A673 (cell line): ENCODE measurements around the gene ULBP3. TPM values are rescaled to one million over a fixed set of nuclear protein-coding genes. Genes with fewer than 3 reads are reported as not detected.

Experiments
- BruUV-seq: library from RNA; stranded (reverse); fragments of 400-500 nt; replicated peaks from 2 replicates; lab custom pipeline; 2021; lab: Mats Ljungman, UMichigan
- CTCF ChIA-PET: fragments of 300-600 bp; sonication (Branson Sonifier 250); formaldehyde crosslinking; loops from one replicate; lab custom pipeline; 2022; ENCODE audit warnings: antibody characterized with exemption; lab: Charles Lee
- POLR2A ChIA-PET: fragments of 300-600 bp; sonication (Branson Sonifier 250); formaldehyde crosslinking; loops from one replicate; lab custom pipeline; 2022; ENCODE audit warnings: antibody characterized with exemption; ENCODE audit not compliant: low non-redundant PET; lab: Charles Lee
- DNase-seq: peaks from one replicate; pipeline ENCODE4 v3.0.0-alpha.2; 2015; ENCODE audit warnings: low spot score
- H3K27ac ChIP-seq: fragments of 200-600 bp; sonication (generic); 2 replicates; pipeline ENCODE4 v1.5.1; 2016; ENCODE audit warnings: mixed run types, low read depth, mild to moderate bottlenecking, mixed read lengths, antibody characterized with exemption, low read length; ENCODE audit not compliant: poor library complexity, severe bottlenecking
- H3K27me3 ChIP-seq: fragments of 200-600 bp; sonication (generic); replicated peaks from 2 replicates; pipeline ENCODE4 v1.6.1; 2017; ENCODE audit warnings: mixed run types, low read depth, mild to moderate bottlenecking, mixed read lengths, antibody characterized with exemption, low read length; ENCODE audit not compliant: insufficient read depth, poor library complexity
- H3K36me3 ChIP-seq: fragments of 200-600 bp; sonication (generic); 2 replicates; pipeline ENCODE4 v1.6.1; 2016; ENCODE audit warnings: mixed run types, mild to moderate bottlenecking, mixed read lengths, antibody characterized with exemption, low read length; ENCODE audit not compliant: insufficient read depth, poor library complexity, severe bottlenecking
- H3K4me1 ChIP-seq: fragments of 200-600 bp; sonication (generic); 2 replicates; pipeline ENCODE4 v1.6.1; 2017; ENCODE audit warnings: mixed run types, mild to moderate bottlenecking, mixed read lengths, antibody characterized with exemption, low read length; ENCODE audit not compliant: insufficient read depth, poor library complexity, severe bottlenecking
- H3K4me3 ChIP-seq: fragments of 200-600 bp; sonication (generic); 2 replicates; pipeline ENCODE4 v1.5.1; 2016; ENCODE audit warnings: low read depth, mixed run types, mild to moderate bottlenecking, mixed read lengths, low read length; ENCODE audit not compliant: poor library complexity, severe bottlenecking
- H3K9me3 ChIP-seq: fragments of 200-600 bp; sonication (generic); 2 replicates; pipeline ENCODE4 v1.6.1; 2016; ENCODE audit warnings: mixed run types, low read depth, mild to moderate bottlenecking, mixed read lengths, antibody characterized with exemption, low read length; ENCODE audit not compliant: poor library complexity, severe bottlenecking
- EZH2 ChIP-seq: fragments of 200-600 bp; sonication (generic); IDR thresholded peaks from 2 replicates; pipeline ENCODE4 v1.6.1; 2017; ENCODE audit warnings: borderline replicate concordance, low read depth, mild to moderate bottlenecking, mixed read lengths, antibody characterized with exemption, low read length; ENCODE audit not compliant: poor library complexity, severe bottlenecking
- intact Hi-C: fragments of 100-400 bp; cut with micrococcal nuclease; formaldehyde crosslinking; loops from one replicate; pipeline ENCODE4 v1.10.0; 2022; ENCODE audit not compliant: unreplicated experiment
- total RNA-seq: library from RNA; stranded (reverse); gene quantifications from 2 replicates; pipeline ENCODE4 v1.2.3, GENCODE V29; 2021
- TF ChIP-seq, protein P1 (sequence below): fragments of 300-800, 200-600 bp; sonication (generic); conservative IDR thresholded peaks from 2 replicates; pipeline ENCODE4 v1.5.1; 2017; ENCODE audit warnings: low read depth, mild to moderate bottlenecking, antibody characterized with exemption, low read length, moderate library complexity, mixed read lengths

The ULBP3 gene
- total RNA-seq, 1 experiment from 2014 or later: 1.6 TPM

GRCh38 chr6:150091476-150091875, 22.6 kb upstream of the ULBP3 start:
- ChIA-PET CTCF (interaction anchor here (0.7 to 0.9 kb wide), 3 partner anchors 10 to 243 kb away, joined by 3 to 7 read pairs (median 3); no protein-coding TSS in a partner anchor), POLR2A (no interaction called here)
- no peak for TF ChIP-seq EZH2
- TF ChIP-seq, protein P1, sequence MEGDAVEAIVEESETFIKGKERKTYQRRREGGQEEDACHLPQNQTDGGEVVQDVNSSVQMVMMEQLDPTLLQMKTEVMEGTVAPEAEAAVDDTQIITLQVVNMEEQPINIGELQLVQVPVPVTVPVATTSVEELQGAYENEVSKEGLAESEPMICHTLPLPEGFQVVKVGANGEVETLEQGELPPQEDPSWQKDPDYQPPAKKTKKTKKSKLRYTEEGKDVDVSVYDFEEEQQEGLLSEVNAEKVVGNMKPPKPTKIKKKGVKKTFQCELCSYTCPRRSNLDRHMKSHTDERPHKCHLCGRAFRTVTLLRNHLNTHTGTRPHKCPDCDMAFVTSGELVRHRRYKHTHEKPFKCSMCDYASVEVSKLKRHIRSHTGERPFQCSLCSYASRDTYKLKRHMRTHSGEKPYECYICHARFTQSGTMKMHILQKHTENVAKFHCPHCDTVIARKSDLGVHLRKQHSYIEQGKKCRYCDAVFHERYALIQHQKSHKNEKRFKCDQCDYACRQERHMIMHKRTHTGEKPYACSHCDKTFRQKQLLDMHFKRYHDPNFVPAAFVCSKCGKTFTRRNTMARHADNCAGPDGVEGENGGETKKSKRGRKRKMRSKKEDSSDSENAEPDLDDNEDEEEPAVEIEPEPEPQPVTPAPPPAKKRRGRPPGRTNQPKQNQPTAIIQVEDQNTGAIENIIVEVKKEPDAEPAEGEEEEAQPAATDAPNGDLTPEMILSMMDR: no peak
- Histone ChIP-seq H3K4me3 (no peak overlapping the region), H3K36me3 (no peaks in the 10 kb centered on the region), H3K27ac (no peak overlapping the region), H3K4me1 (peaks cover 5% of the 10 kb centered on the region), H3K9me3 (no peaks in the 10 kb centered on the region), H3K27me3 (no peaks in the 10 kb centered on the region)
- DNase-seq: peak; percentile 67
- intact Hi-C loops: no loop called here
- no TSS peak for BruUV-seq

DNA sequence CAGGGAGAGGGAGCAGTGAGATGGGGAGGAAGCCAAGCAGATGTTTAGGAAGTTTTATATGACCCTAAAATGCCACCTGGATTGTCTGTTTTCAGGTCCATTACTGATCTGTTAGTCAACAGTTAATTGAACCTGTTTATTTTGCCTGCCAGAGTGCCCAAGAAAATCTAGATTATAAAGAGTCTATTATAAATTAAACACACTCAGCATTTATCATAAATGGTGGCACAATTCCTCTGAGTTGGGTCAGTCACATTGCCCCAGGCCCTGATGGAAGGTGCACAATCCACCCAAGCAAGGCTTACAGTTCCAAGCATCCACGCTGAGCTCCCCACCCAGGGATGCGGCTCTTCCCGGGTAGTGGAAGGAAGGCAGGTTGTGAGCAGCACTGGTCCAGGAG, 21.4 kb upstream of the ULBP3 start:
- CTCF ChIA-PET: no interaction called here
- no TSS peak for BruUV-seq

DNA sequence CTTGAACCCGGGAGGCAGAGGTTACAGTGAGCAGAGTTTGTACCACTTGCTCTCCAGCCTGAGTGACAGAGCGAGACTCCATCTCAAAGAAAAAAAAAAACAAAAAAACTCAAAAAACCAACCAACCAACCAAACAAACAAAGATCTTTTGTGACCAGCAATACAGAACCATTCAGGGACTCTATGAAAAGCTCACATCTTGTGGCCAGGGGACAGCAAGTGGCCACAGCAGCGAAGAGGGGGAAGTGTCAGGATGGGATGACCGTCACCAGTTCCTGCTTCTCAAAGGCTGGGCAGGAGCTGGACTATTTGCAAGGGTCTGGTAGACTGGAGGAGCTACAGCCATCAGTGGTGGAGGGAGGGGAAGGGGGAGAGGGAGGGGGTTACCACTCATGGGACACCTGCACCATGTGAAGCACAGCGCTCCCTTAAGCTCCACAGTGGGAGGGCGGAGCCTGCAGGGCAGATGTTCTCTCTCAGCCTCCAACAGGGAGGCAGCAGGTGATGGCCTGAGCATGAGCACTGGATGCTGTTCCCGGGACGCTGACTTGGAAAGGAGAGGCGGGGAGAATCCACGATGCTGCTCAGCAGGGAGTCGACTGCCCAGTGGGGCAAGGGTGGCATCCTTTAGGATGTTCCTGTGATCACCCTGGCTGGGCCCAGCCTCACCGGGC, 19.7 kb upstream of the ULBP3 start:
- no TSS peak for BruUV-seq
- H3K4me1 ChIP-seq: peaks cover 5% of the 10 kb centered on the region
- H3K4me3 ChIP-seq: no peak overlapping the region
- no peaks in the 10 kb centered on the region for H3K9me3 ChIP-seq
- H3K36me3 ChIP-seq: no peaks in the 10 kb centered on the region
- CTCF ChIA-PET: no interaction called here
- no peaks in the 10 kb centered on the region for H3K27me3 ChIP-seq
- DNase-seq: no peak
- TF ChIP-seq, protein P1: no peak
- TF ChIP-seq EZH2: no peak
- POLR2A ChIA-PET: no interaction called here
- H3K27ac ChIP-seq: no peak overlapping the region
- intact Hi-C loops: no loop called here

More for the DNA sequence above, 21.4 kb upstream of the ULBP3 start:
- no peak for TF ChIP-seq EZH2
- TF ChIP-seq, protein P1: no peak
- no peaks in the 10 kb centered on the region for H3K27me3 ChIP-seq
- no peaks in the 10 kb centered on the region for H3K9me3 ChIP-seq
- H3K4me3 ChIP-seq: no peak overlapping the region
- H3K27ac ChIP-seq: no peak overlapping the region
- DNase-seq: no peak
- intact Hi-C loops: no loop called here
- H3K4me1 ChIP-seq: peaks cover 5% of the 10 kb centered on the region
- H3K36me3 ChIP-seq: no peaks in the 10 kb centered on the region
- POLR2A ChIA-PET: no interaction called here
